KMS-11 (cell line): ENCODE results near the gene RPTOR.

Experiments
- H2AFZ ChIP-seq: fragments of 200-600 bp; sonication (generic); 2 replicates; pipeline ENCODE4 v1.6.1; 2016; ENCODE audit warnings: antibody characterized with exemption, mixed run types, low read depth
- H3K27ac ChIP-seq: fragments of 200-600 bp; sonication (generic); 2 replicates; pipeline ENCODE4 v1.6.1; 2016; ENCODE audit warnings: mild to moderate bottlenecking, mixed run types
- H3K27me3 ChIP-seq: fragments of 200-600 bp; sonication (generic); 2 replicates; pipeline ENCODE4 v1.6.1; 2017; ENCODE audit warnings: mild to moderate bottlenecking, low read depth, mixed run types, moderate library complexity; ENCODE audit not compliant: insufficient read depth
- H3K36me3 ChIP-seq: fragments of 200-600 bp; sonication (generic); 2 replicates; pipeline ENCODE4 v1.6.1; 2017; ENCODE audit warnings: mild to moderate bottlenecking, mixed run types; ENCODE audit not compliant: insufficient read depth
- H3K4me1 ChIP-seq: fragments of 200-600 bp; sonication (generic); 2 replicates; pipeline ENCODE4 v1.6.1; 2016; ENCODE audit warnings: mild to moderate bottlenecking, low read depth, mixed run types; ENCODE audit not compliant: poor library complexity, severe bottlenecking
- H3K4me2 ChIP-seq: fragments of 200-600 bp; sonication (generic); 2 replicates; pipeline ENCODE4 v1.7.0; 2016; ENCODE audit warnings: mild to moderate bottlenecking, mixed run types
- H3K4me3 ChIP-seq: fragments of 200-600 bp; sonication (generic); IDR thresholded peaks from 2 replicates; pipeline ENCODE4 v1.6.1; 2017; ENCODE audit warnings: low read depth, low read length, mixed read lengths; ENCODE audit not compliant: insufficient read depth
- H3K79me2 ChIP-seq: fragments of 200-600 bp; sonication (generic); 2 replicates; pipeline ENCODE4 v1.6.1; 2016; ENCODE audit warnings: low read depth, mixed run types; ENCODE audit not compliant: insufficient read depth
- H3K9ac ChIP-seq: fragments of 200-600 bp; sonication (generic); 2 replicates; pipeline ENCODE4 v1.6.1; 2016; ENCODE audit warnings: mild to moderate bottlenecking, mixed run types
- H4K20me1 ChIP-seq: fragments of 200-600 bp; sonication (generic); 2 replicates; pipeline ENCODE4 v1.6.1; 2016; ENCODE audit warnings: mild to moderate bottlenecking, mixed run types; ENCODE audit not compliant: insufficient read depth
- CTCF ChIP-seq: fragments of 200-600 bp; sonication (generic); conservative IDR thresholded peaks from 2 replicates; pipeline ENCODE4 v1.6.1; 2017; ENCODE audit warnings: low read depth, mild to moderate bottlenecking, antibody characterized with exemption, low read length, moderate library complexity, mixed read lengths

Gene RPTOR

GRCh38 chr17:80717720-80718083 is 173.1 kb downstream of the RPTOR start:
- H3K79me2 ChIP-seq = 0 out of 2 replicates have a peak, but pooled peaks cover 3% of the 10 kb centered on the region

GRCh38 chr17:80718428-80718827 is 173.8 kb downstream of the RPTOR start:
- no peak overlapping the region for H3K4me3 ChIP-seq
- H3K27me3 ChIP-seq = no peaks in the 10 kb centered on the region
- H2AFZ ChIP-seq = no peak overlapping the region
- H3K4me1 ChIP-seq = no peaks in the 10 kb centered on the region
- H3K36me3 ChIP-seq = no peaks in the 10 kb centered on the region
- H3K79me2 ChIP-seq = 0 out of 2 replicates have a peak, but pooled peaks cover 2% of the 10 kb centered on the region
- H3K27ac ChIP-seq = no peak overlapping the region
- H4K20me1 ChIP-seq = no peaks in the 10 kb centered on the region
- no peak overlapping the region for H3K9ac ChIP-seq
- TF ChIP-seq CTCF = no peak
- H3K4me2 ChIP-seq = no peak overlapping the region

More at GRCh38 chr17:80717720-80718083, 173.1 kb downstream of the RPTOR start:
- H3K4me2 ChIP-seq = no peak overlapping the region
- H2AFZ ChIP-seq = no peak overlapping the region
- H3K4me1 ChIP-seq = no peaks in the 10 kb centered on the region
- no peak overlapping the region for H3K4me3 ChIP-seq
- no peak overlapping the region for H3K27ac ChIP-seq
- no peak for TF ChIP-seq CTCF
- H3K36me3 ChIP-seq = no peaks in the 10 kb centered on the region
- no peaks in the 10 kb centered on the region for H4K20me1 ChIP-seq
- H3K9ac ChIP-seq = no peak overlapping the region
- no peaks in the 10 kb centered on the region for H3K27me3 ChIP-seq

- no peak overlapping the region for H3K27ac ChIP-seq
- no peak overlapping the region for H3K9ac ChIP-seq
- no peak overlapping the region for H3K4me3 ChIP-seq
- no peaks in the 10 kb centered on the region for H3K79me2 ChIP-seq
- no peak overlapping the region for H3K4me2 ChIP-seq
- H3K4me1 ChIP-seq = no peaks in the 10 kb centered on the region
- no peak for TF ChIP-seq CTCF
- H3K27me3 ChIP-seq = no peaks in the 10 kb centered on the region
- no peak overlapping the region for H2AFZ ChIP-seq
- no peaks in the 10 kb centered on the region for H3K36me3 ChIP-seq
- H4K20me1 ChIP-seq = no peaks in the 10 kb centered on the region
Observed at GRCh38 chr17:80719449-80719848, 174.8 kb downstream of the RPTOR start.

GRCh38 chr17:80720610-80721577 is 176.3 kb downstream of the RPTOR start:
- Histone ChIP-seq H3K4me2 (no peak overlapping the region), H3K27ac (no peak overlapping the region), H3K79me2 (peaks cover 7% of the 10 kb centered on the region; the same call in 1 of the 2 replicates)

More at GRCh38 chr17:80720610-80721577, 176.3 kb downstream of the RPTOR start:
- Histone ChIP-seq H4K20me1 (no peaks in the 10 kb centered on the region), H3K36me3 (no peaks in the 10 kb centered on the region), H3K4me1 (no peaks in the 10 kb centered on the region), H3K27me3 (no peaks in the 10 kb centered on the region), H2AFZ (no peak overlapping the region), H3K9ac (no peak overlapping the region), H3K4me3 (no peak overlapping the region)
- TF ChIP-seq CTCF = no peak
